22Rv1 (cell line): ENCODE measurements around the gene SCAP.

Experiments used
- H3K27ac ChIP-seq: fragments of 450-650 bp; 2 replicates; pipeline ENCODE4 v1.5.1; 2017
- ZFX ChIP-seq: fragments of 450-650 bp; IDR thresholded peaks from 2 replicates; pipeline ENCODE4 v1.6.1; 2017; ENCODE audit warnings: antibody characterized with exemption, borderline replicate concordance
- TF ChIP-seq, protein P1 (sequence below): fragments of 450-650 bp; IDR thresholded peaks from 2 replicates; pipeline ENCODE4 v1.5.1; 2017; ENCODE audit warnings: mild to moderate bottlenecking

Gene SCAP

GRCh38 chr3:47441796-47442551, 33.8 kb downstream of the SCAP start:
- TF ChIP-seq ZFX = no peak
- TF ChIP-seq, protein P1, sequence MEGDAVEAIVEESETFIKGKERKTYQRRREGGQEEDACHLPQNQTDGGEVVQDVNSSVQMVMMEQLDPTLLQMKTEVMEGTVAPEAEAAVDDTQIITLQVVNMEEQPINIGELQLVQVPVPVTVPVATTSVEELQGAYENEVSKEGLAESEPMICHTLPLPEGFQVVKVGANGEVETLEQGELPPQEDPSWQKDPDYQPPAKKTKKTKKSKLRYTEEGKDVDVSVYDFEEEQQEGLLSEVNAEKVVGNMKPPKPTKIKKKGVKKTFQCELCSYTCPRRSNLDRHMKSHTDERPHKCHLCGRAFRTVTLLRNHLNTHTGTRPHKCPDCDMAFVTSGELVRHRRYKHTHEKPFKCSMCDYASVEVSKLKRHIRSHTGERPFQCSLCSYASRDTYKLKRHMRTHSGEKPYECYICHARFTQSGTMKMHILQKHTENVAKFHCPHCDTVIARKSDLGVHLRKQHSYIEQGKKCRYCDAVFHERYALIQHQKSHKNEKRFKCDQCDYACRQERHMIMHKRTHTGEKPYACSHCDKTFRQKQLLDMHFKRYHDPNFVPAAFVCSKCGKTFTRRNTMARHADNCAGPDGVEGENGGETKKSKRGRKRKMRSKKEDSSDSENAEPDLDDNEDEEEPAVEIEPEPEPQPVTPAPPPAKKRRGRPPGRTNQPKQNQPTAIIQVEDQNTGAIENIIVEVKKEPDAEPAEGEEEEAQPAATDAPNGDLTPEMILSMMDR = no peak
- peak overlapping the region; percentile 96 for H3K27ac ChIP-seq

- H3K27ac ChIP-seq = no peak overlapping the region
- no peak for TF ChIP-seq ZFX
- TF ChIP-seq, protein P1 = peak; percentile 40
Observed at GRCh38 chr3:47440131-47440530, 35.6 kb downstream of the SCAP start.

- TF ChIP-seq ZFX = no peak
- TF ChIP-seq, protein P1 = no peak
- H3K27ac ChIP-seq = no peak overlapping the region
Observed at GRCh38 chr3:47436180-47436579, 39.6 kb downstream of the SCAP start.

GRCh38 chr3:47434849-47435248, 40.9 kb downstream of the SCAP start:
- TF ChIP-seq ZFX = no peak
- TF ChIP-seq, protein P1 = no peak
- H3K27ac ChIP-seq = no peak overlapping the region

DNA sequence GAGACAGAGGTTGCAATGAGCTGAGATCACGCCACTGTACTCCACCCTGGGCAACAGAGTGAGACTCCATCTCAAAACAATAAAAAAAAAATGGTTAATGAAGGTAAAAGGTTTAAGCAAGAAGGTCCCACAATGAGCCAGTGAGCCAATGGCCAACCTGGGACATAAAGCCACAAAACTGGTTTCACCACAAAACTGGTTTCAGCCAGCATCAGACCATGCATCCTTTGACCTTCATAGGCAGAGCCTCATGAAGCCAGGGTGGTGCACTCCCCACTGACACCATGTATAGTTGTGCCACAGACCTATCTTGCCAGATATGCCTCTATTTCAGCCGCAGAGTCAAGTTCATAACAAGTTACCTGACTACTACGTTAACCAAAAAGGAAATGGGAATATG, 41.9 kb downstream of the SCAP start:
- H3K27ac ChIP-seq = peak overlapping the region; percentile 55

GRCh38 chr3:47432673-47433072, 43.1 kb downstream of the SCAP start:
- TF ChIP-seq, protein P1 = no peak
- TF ChIP-seq ZFX = no peak

More for the DNA sequence above, 41.9 kb downstream of the SCAP start:
- no peak for TF ChIP-seq ZFX
- TF ChIP-seq, protein P1 = no peak

GRCh38 chr3:47431225-47431624, 44.5 kb downstream of the SCAP start:
- no peak overlapping the region for H3K27ac ChIP-seq
- TF ChIP-seq ZFX = no peak
- TF ChIP-seq, protein P1 = no peak

More at GRCh38 chr3:47432673-47433072, 43.1 kb downstream of the SCAP start:
- H3K27ac ChIP-seq = no peak overlapping the region
